Activated CD8-positive, alpha-beta T cell treated with anti-CD3 and anti-CD28 coated beads for 36 hours (primary cell): Measurements from ENCODE around the gene PEF1. TPM values are rescaled to one million over a fixed set of nuclear protein-coding genes. Genes with fewer than 3 reads are reported as not detected.

Source experiments
- ATAC-seq: fragments of 200-7000 bp; cut with Tn5 transposase; one replicate; pipeline ENCODE4 v1.10.0; 2021; ENCODE audit warnings: mild to moderate bottlenecking, moderate library complexity
- CTCF ChIA-PET: fragments of 350-600 bp; sonication (Branson Sonifier 250); formaldehyde crosslinking; loops from one replicate; lab custom pipeline; 2021; ENCODE audit warnings: antibody characterized with exemption; lab: Charles Lee
- POLR2A ChIA-PET: fragments of 350-600 bp; sonication (Branson Sonifier 250); formaldehyde crosslinking; loops from one replicate; lab custom pipeline; 2021; ENCODE audit warnings: antibody characterized with exemption; lab: Charles Lee
- DNase-seq: peaks from one replicate; pipeline ENCODE4 v3.0.0-alpha.2; 2020
- H3K27ac Mint-ChIP-seq: one replicate; pipeline ENCODE4 v1.8.0; 2021; ENCODE audit warnings: mild to moderate bottlenecking, mixed read lengths
- H3K27me3 Mint-ChIP-seq: one replicate; pipeline ENCODE4 v1.8.0; 2021; ENCODE audit warnings: mixed read lengths
- H3K36me3 Mint-ChIP-seq: one replicate; pipeline ENCODE4 v1.8.0; 2021; ENCODE audit warnings: low read depth, mixed read lengths
- H3K4me1 Mint-ChIP-seq: one replicate; pipeline ENCODE4 v1.8.0; 2021; ENCODE audit warnings: low read depth, mixed read lengths
- H3K4me3 Mint-ChIP-seq: one replicate; pipeline ENCODE4 v1.8.0; 2021; ENCODE audit warnings: mild to moderate bottlenecking, moderate library complexity, mixed read lengths
- H3K9me3 Mint-ChIP-seq: one replicate; pipeline ENCODE4 v1.8.0; 2021; ENCODE audit warnings: mixed read lengths
- intact Hi-C: fragments of 100-400 bp; cut with micrococcal nuclease; formaldehyde crosslinking; loops from one replicate; pipeline ENCODE4 v1.10.0; 2022
- total RNA-seq, 2 experiments: library from RNA; stranded (reverse); gene quantifications; one replicate each; pipeline ENCODE4 v1.2.3, GENCODE V29; 2021
- TF ChIP-seq, protein P1 (sequence below): fragments of 200-600 bp; IDR thresholded peaks from one replicate; pipeline ENCODE4 v1.8.0; 2022; ENCODE audit warnings: antibody characterized with exemption, mild to moderate bottlenecking

The PEF1 gene
- total RNA-seq, 2 experiments from 2014 or later: 58.1 to 61.9 TPM

DNA sequence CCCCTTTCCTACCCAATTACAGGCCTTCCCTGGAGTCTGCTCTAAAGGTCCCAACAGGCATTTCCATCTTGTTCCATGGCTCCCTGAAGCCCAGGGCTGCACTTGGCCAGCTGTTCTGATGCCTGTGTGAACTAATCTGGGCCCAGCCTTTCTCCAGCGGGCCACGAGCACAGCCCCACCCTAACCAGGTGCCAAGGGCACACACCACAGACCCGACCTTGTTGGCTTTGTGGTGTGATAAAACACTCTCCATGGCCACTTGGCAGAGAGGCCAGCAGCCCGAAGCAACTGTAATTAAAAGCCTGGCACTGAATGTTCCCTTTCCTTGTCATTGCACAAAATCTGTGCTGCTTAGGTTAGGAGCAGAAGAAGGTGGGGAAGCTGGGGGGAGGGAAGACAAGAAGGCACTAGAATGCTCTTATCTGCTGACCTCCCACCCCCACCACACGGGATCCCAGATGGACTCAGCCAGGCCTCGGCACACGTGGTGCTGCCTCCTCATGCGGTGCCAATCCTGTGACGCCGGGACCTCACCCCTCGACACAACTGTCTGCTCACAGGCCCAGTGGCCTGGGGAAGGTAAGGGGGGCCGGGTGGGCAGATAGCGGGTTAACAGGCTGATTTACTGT lies 17.3 kb downstream of the PEF1 start:
- no peak overlapping the region for H3K27ac Mint-ChIP-seq
- intact Hi-C loops: no loop called here
- ATAC-seq: no peak

DNA sequence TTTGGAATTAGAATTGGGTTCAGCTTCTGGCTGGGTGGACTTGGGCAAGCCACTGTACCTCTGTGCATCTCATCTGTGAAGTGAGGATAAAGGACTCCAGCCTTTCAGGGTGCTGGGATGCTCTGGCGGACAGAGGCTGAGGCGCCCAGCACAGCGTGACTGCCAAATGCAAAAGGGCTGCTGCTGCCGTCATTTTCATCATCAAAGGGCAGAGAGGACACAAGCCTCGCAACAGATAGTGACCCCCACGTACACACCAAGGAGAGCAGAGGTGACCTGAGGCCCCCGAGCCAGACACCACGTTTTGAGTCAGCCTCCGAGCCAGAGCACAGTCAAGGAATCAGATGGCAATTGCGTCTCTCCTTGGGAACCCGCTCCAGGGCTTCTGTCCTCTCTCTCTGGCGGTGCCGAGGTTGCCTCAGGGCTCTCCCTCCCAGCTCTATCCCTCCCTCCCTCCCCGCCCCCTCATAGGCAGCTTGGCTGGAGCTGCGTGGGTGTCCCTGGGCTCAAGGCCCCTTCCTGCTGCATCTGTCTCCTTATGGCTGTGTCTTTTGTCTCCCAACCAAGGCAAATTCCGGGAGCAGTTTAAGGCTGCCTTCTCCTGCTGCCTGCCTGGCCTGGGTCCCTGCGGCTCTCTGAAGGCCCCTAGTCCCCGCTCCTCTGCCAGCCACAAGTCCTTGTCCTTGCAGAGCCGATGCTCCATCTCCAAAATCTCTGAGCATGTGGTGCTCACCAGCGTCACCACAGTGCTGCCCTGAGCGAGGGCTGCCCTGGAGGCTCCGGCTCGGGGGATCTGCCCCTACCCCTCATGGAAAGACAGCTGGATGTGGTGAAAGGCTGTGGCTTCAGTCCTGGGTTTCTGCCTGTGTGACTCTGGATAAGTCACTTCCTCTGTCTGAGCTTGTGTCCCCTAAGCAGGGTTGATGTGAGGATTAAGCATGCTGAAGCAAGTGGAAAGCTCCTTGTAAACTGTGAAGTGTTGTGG lies 18.2 kb downstream of the PEF1 start:
- ChIA-PET POLR2A (no interaction called here), CTCF (no interaction called here)
- Mint-ChIP-seq H3K36me3 (peaks cover 1% of the 10 kb centered on the region), H3K4me3 (no peak overlapping the region), H3K27ac (no peak overlapping the region), H3K9me3 (no peaks in the 10 kb centered on the region), H3K4me1 (peaks cover 10% of the 10 kb centered on the region), H3K27me3 (no peaks in the 10 kb centered on the region)
- ATAC-seq (no peak), DNase-seq (no peak)
- intact Hi-C loops: no loop called here
- TF ChIP-seq, protein P1, sequence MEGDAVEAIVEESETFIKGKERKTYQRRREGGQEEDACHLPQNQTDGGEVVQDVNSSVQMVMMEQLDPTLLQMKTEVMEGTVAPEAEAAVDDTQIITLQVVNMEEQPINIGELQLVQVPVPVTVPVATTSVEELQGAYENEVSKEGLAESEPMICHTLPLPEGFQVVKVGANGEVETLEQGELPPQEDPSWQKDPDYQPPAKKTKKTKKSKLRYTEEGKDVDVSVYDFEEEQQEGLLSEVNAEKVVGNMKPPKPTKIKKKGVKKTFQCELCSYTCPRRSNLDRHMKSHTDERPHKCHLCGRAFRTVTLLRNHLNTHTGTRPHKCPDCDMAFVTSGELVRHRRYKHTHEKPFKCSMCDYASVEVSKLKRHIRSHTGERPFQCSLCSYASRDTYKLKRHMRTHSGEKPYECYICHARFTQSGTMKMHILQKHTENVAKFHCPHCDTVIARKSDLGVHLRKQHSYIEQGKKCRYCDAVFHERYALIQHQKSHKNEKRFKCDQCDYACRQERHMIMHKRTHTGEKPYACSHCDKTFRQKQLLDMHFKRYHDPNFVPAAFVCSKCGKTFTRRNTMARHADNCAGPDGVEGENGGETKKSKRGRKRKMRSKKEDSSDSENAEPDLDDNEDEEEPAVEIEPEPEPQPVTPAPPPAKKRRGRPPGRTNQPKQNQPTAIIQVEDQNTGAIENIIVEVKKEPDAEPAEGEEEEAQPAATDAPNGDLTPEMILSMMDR: no peak

More for the DNA sequence above, 17.3 kb downstream of the PEF1 start:
- TF ChIP-seq, protein P1: no peak
- Mint-ChIP-seq H3K27me3 (no peaks in the 10 kb centered on the region), H3K9me3 (no peaks in the 10 kb centered on the region), H3K4me1 (peaks cover 10% of the 10 kb centered on the region), H3K36me3 (peaks cover 2% of the 10 kb centered on the region), H3K4me3 (no peak overlapping the region)
- DNase-seq: no peak
- POLR2A ChIA-PET: no interaction called here
- CTCF ChIA-PET: no interaction called here

GRCh38 chr1:31625561-31626222 lies 19.0 kb downstream of the PEF1 start:
- ATAC-seq (no peak), DNase-seq (no peak)
- Mint-ChIP-seq H3K4me1 (peaks cover 10% of the 10 kb centered on the region), H3K27me3 (no peaks in the 10 kb centered on the region), H3K9me3 (no peaks in the 10 kb centered on the region), H3K27ac (no peak overlapping the region), H3K4me3 (no peak overlapping the region), H3K36me3 (peaks cover 1% of the 10 kb centered on the region)
- intact Hi-C loops: no loop called here
- POLR2A ChIA-PET: interaction anchor here (1.0 kb wide), 1 partner anchor 11 kb away, joined by 3 read pairs; no protein-coding TSS in a partner anchor
- CTCF ChIA-PET: no interaction called here
- TF ChIP-seq, protein P1: no peak

GRCh38 chr1:31624731-31625514 lies 19.8 kb downstream of the PEF1 start:
- CTCF ChIA-PET: no interaction called here
- no peak for ATAC-seq
- intact Hi-C loops: no loop called here

More at GRCh38 chr1:31624731-31625514, 19.8 kb downstream of the PEF1 start:
- no peak overlapping the region for H3K27ac Mint-ChIP-seq
- H3K27me3 Mint-ChIP-seq: no peaks in the 10 kb centered on the region
- DNase-seq: no peak
- H3K9me3 Mint-ChIP-seq: no peaks in the 10 kb centered on the region
- no peak overlapping the region for H3K4me3 Mint-ChIP-seq
- POLR2A ChIA-PET: interaction anchor here (1.0 to 1.3 kb wide), 2 partner anchors 12 to 18 kb away, joined by 3 read pairs; no protein-coding TSS in a partner anchor
- peaks cover 10% of the 10 kb centered on the region for H3K4me1 Mint-ChIP-seq
- H3K36me3 Mint-ChIP-seq: no peaks in the 10 kb centered on the region
- TF ChIP-seq, protein P1: no peak
